B cell (primary cell): Measurements from ENCODE around the gene SERPINE3.

Experiments used
- CTCF ChIP-seq: fragments of 200-600 bp; IDR thresholded peaks from one replicate; pipeline ENCODE4 v1.8.0; 2022; ENCODE audit warnings: antibody characterized with exemption, mild to moderate bottlenecking
- EZH2 ChIP-seq: IDR thresholded peaks from 2 replicates; pipeline ENCODE4 v1.6.1; 2012; ENCODE audit warnings: borderline replicate concordance, low read depth, mild to moderate bottlenecking, moderate library complexity, low read length; ENCODE audit not compliant: insufficient read depth, poor library complexity, severe bottlenecking

- TF ChIP-seq CTCF (no peak), EZH2 (no peak)
Measured at GRCh38 chr13:51324714-51325420, 14.6 kb upstream of the SERPINE3 start.
